B cell (primary cell): ENCODE data around the gene ALG2. TPM values are rescaled to one million over a fixed set of nuclear protein-coding genes. Genes with fewer than 3 reads are reported as not detected.

Experiments used
- ATAC-seq: fragments of 200-7000 bp; cut with Tn5 transposase; one replicate; pipeline ENCODE4 v1.10.0; 2021; ENCODE audit warnings: low read depth, mild to moderate bottlenecking, moderate number of reproducible peaks, moderate library complexity
- CTCF ChIA-PET: fragments of 350-600 bp; sonication (Branson Sonifier 250); formaldehyde crosslinking; loops from one replicate; lab custom pipeline; 2021; ENCODE audit warnings: antibody characterized with exemption, inconsistent platforms; lab: Charles Lee
- POLR2A ChIA-PET: fragments of 350-600 bp; sonication (Branson Sonifier 250); formaldehyde crosslinking; loops from one replicate; lab custom pipeline; 2021; ENCODE audit warnings: antibody characterized with exemption; lab: Charles Lee
- DNase-seq: peaks from one replicate; pipeline ENCODE4 v3.0.0; 2013
- H2AFZ ChIP-seq: 2 replicates; pipeline ENCODE4 v1.6.1; 2012; ENCODE audit warnings: mild to moderate bottlenecking, low read depth, low read length; ENCODE audit not compliant: insufficient read depth, poor library complexity, severe bottlenecking
- H3K27ac ChIP-seq, 2 donors: 1 replicate in 1 of 2; 2 replicates in 1 of 2; pipeline ENCODE4 v1.5.1; 2012 to 2013; ENCODE audit warnings: low read length in 2 of 2, mild to moderate bottlenecking in 2 of 2, moderate library complexity in 1 of 2
- H3K27me3 ChIP-seq, 4 experiments: fragments of 200-600 bp in 1 of 4; sonication (generic) in 1 of 4; replicated peaks in 1 of 4; 1 replicate in 2 of 4; 2 replicates in 2 of 4; pipeline versions ENCODE4 v1.6.1 to v1.7.0; 2013 to 2016; ENCODE audit warnings: low read length in 3 of 4, mild to moderate bottlenecking in 2 of 4, mixed read lengths in 1 of 4, moderate library complexity in 1 of 4; ENCODE audit not compliant: insufficient read depth in 4 of 4, control insufficient read depth in 3 of 4; ENCODE audit errors: control extremely low read depth in 1 of 4
- H3K36me3 ChIP-seq, 2 experiments: replicated peaks in 1 of 2; 1 replicate in 1 of 2; 2 replicates in 1 of 2; pipeline versions ENCODE4 v1.6.1 to v1.7.1; 2013; ENCODE audit warnings: low read length in 1 of 2; ENCODE audit not compliant: insufficient read depth in 2 of 2, control insufficient read depth in 1 of 2; ENCODE audit errors: control extremely low read depth in 1 of 2, extremely low read depth in 1 of 2
- H3K4me1 ChIP-seq, 2 donors: fragments of 200-600 bp in 1 of 2; sonication (generic) in 1 of 2; 1 replicate in 1 of 2; 2 replicates in 1 of 2; pipeline versions ENCODE4 v1.5.1 to v1.6.1; 2013 to 2017; ENCODE audit warnings: low read length in 2 of 2; ENCODE audit not compliant: control insufficient read depth in 2 of 2, insufficient read depth in 2 of 2
- H3K4me2 ChIP-seq: replicated peaks from 2 replicates; pipeline ENCODE3; 2012; ENCODE audit warnings: mild to moderate bottlenecking, low read depth, low read length; ENCODE audit not compliant: poor library complexity, severe bottlenecking
- H3K4me3 ChIP-seq, 5 experiments: fragments of 200-600 bp in 1 of 5; sonication (generic) in 1 of 5; 1 replicate in 3 of 5; 2 replicates in 2 of 5; pipeline versions ENCODE4 v1.5.1 to v1.7.0; 2011 to 2016; ENCODE audit warnings: low read length in 4 of 5, mild to moderate bottlenecking in 4 of 5, low read depth in 2 of 5, control low read depth in 1 of 5, moderate library complexity in 1 of 5; ENCODE audit not compliant: insufficient read depth in 1 of 5; ENCODE audit errors: control extremely low read depth in 1 of 5, extremely low read depth in 1 of 5
- H3K79me2 ChIP-seq: fragments of 200-600 bp; sonication (generic); one replicate; pipeline ENCODE4 v1.6.0; 2016; ENCODE audit warnings: low read length; ENCODE audit not compliant: control insufficient read depth, insufficient read depth
- H3K9ac ChIP-seq: fragments of 200-600 bp; sonication (generic); 2 replicates; pipeline ENCODE4 v1.6.1; 2017; ENCODE audit warnings: mild to moderate bottlenecking, low read length, moderate library complexity
- H3K9me3 ChIP-seq, 3 donors: one replicate each; pipeline versions ENCODE4 v1.6.1 to v1.7.1; 2013; ENCODE audit warnings: low read length in 2 of 3; ENCODE audit not compliant: control insufficient read depth in 2 of 3, insufficient read depth in 1 of 3; ENCODE audit errors: control extremely low read depth in 1 of 3
- H4K20me1 ChIP-seq: 2 replicates; pipeline ENCODE4 v1.6.0; 2012; ENCODE audit warnings: mild to moderate bottlenecking, low read length; ENCODE audit not compliant: insufficient read depth, control insufficient read depth, poor library complexity, severe bottlenecking
- H3K27ac Mint-ChIP-seq: one replicate; pipeline ENCODE4 v1.8.0; 2021; ENCODE audit warnings: mixed read lengths
- H3K27me3 Mint-ChIP-seq: one replicate; pipeline ENCODE4 v1.8.0; 2021; ENCODE audit warnings: mixed read lengths
- H3K4me1 Mint-ChIP-seq: one replicate; pipeline ENCODE4 v1.8.0; 2021; ENCODE audit warnings: mixed read lengths
- H3K4me3 Mint-ChIP-seq: one replicate; pipeline ENCODE4 v1.8.0; 2021; ENCODE audit warnings: mixed read lengths
- H3K9me3 Mint-ChIP-seq: one replicate; pipeline ENCODE4 v1.8.0; 2022; ENCODE audit warnings: mixed read lengths; ENCODE audit not compliant: insufficient read depth
- CTCF ChIP-seq: fragments of 200-600 bp; IDR thresholded peaks from one replicate; pipeline ENCODE4 v1.8.0; 2022; ENCODE audit warnings: antibody characterized with exemption, mild to moderate bottlenecking
- EZH2 ChIP-seq: IDR thresholded peaks from 2 replicates; pipeline ENCODE4 v1.6.1; 2012; ENCODE audit warnings: borderline replicate concordance, low read depth, mild to moderate bottlenecking, moderate library complexity, low read length; ENCODE audit not compliant: insufficient read depth, poor library complexity, severe bottlenecking
- WGBS: methylation state at CpG from one replicate; pipeline ENCODE4 v1.1.5; 2013; ENCODE audit warnings: missing lambda C conversion rate; ENCODE audit not compliant: insufficient coverage; 5-methylcytosine and 5-hydroxymethylcytosine counted together
- intact Hi-C: fragments of 100-400 bp; cut with micrococcal nuclease; formaldehyde crosslinking; loops from one replicate; pipeline ENCODE4 v1.10.0; 2022
- polyA plus RNA-seq: library from polyadenylated mRNA; depleted of rRNA; stranded (reverse); fragments of >200 nt; gene quantifications from 2 replicates; pipeline ENCODE4 v1.2.3, GENCODE V29; 2012
- total RNA-seq, 2 donors: library from RNA; stranded (reverse); fragments of 120-200 nt in 1 of 2; gene quantifications; 1 replicate in 1 of 2; 2 replicates in 1 of 2; pipeline versions ENCODE4 v1.2.3 to v1.2.4, GENCODE V29; 2013 to 2022

ALG2 gene
- total and polyA plus RNA-seq, 2 donors (not counting 1 experiment from before 2014, with no cell fraction given): 14.3 to 46.3 TPM

- H3K27ac Mint-ChIP-seq: no peak overlapping the region
- 97% methylated on average over 12 of the region's 15 CpGs for WGBS
- CTCF ChIA-PET: interaction anchor here (1.2 to 3.6 kb wide), 3 partner anchors 8 to 61 kb away, joined by 4 to 27 read pairs (median 8); no protein-coding TSS in a partner anchor
Measured at GRCh38 chr9:99171225-99172123, 50.3 kb downstream of the ALG2 start.

More at GRCh38 chr9:99171225-99172123, 50.3 kb downstream of the ALG2 start:
- no peaks in the 10 kb centered on the region for H3K27me3 ChIP-seq
- H3K4me3 ChIP-seq: no peak overlapping the region
- H3K9me3 Mint-ChIP-seq: no peaks in the 10 kb centered on the region
- DNase-seq (no peak), ATAC-seq (no peak)
- H3K9me3 ChIP-seq: no peaks in the 10 kb centered on the region
- intact Hi-C loops: no loop called here
- H3K27me3 Mint-ChIP-seq: no peaks in the 10 kb centered on the region
- H3K36me3 ChIP-seq: no peaks in the 10 kb centered on the region
- POLR2A ChIA-PET: no interaction called here
- peaks cover 14 to 16% of the 10 kb centered on the region in 2 donors for H3K4me1 ChIP-seq
- H4K20me1 ChIP-seq: no peaks in the 10 kb centered on the region
- H3K4me1 Mint-ChIP-seq: peaks cover 29% of the 10 kb centered on the region
- H3K79me2 ChIP-seq: no peaks in the 10 kb centered on the region
- no peak overlapping the region for H3K27ac ChIP-seq
- no peak overlapping the region for H3K9ac ChIP-seq
- no peak overlapping the region for H3K4me3 Mint-ChIP-seq
- H2AFZ ChIP-seq: no peak overlapping the region
- TF ChIP-seq EZH2 (no peak), CTCF (no peak)
- H3K4me2 ChIP-seq: no peak overlapping the region
